Right lobe of liver (tissue), 6 donors: ENCODE results near the gene S1PR3. TPM values are rescaled to one million over a fixed set of nuclear protein-coding genes. Genes with fewer than 3 reads are reported as not detected.

Source experiments
- ATAC-seq, 4 donors: fragments of 200-7000 bp; cut with Tn5 transposase; one replicate each; pipeline ENCODE4 v1.9.1; 2020; ENCODE audit warnings: mild to moderate bottlenecking in 4 of 4, moderate library complexity in 4 of 4
- DNase-seq, 3 donors: peaks; one replicate each; pipeline ENCODE4 v3.0.0-alpha.2; 2020
- H3K27ac ChIP-seq, 3 donors: fragments of 200-600 bp; one replicate each; pipeline ENCODE4 v1.8.0; 2022
- H3K27me3 ChIP-seq, 2 donors: fragments of 200-600 bp; one replicate each; pipeline ENCODE4 v1.8.0; 2022
- H3K36me3 ChIP-seq, 4 donors: fragments of 200-600 bp; sonication (generic) in 1 of 4; one replicate each; pipeline versions ENCODE4 v1.5.1 to v1.8.0; 2017 to 2022; ENCODE audit warnings: control low read depth in 1 of 4
- H3K4me1 ChIP-seq, 4 donors: fragments of 200-600 bp; sonication (generic) in 1 of 4; one replicate each; pipeline versions ENCODE4 v1.5.1 to v1.8.0; 2017 to 2022; ENCODE audit warnings: control low read depth in 1 of 4
- H3K4me3 ChIP-seq, 3 donors: fragments of 200-600 bp; one replicate each; pipeline ENCODE4 v1.8.0; 2022
- H3K9me3 ChIP-seq, 4 donors: fragments of 200-600 bp; sonication (generic) in 1 of 4; one replicate each; pipeline versions ENCODE4 v1.5.1 to v1.8.0; 2017 to 2022; ENCODE audit warnings: control low read depth in 1 of 4
- CTCF ChIP-seq, 4 donors: fragments of 200-600 bp in 3 of 4; fragments of 450-650 bp in 1 of 4; IDR thresholded peaks; one replicate each; pipeline versions ENCODE4 v1.5.1 to v1.8.0; 2016 to 2022; ENCODE audit warnings: antibody characterized with exemption in 4 of 4, mild to moderate bottlenecking in 2 of 4
- POLR2A ChIP-seq: fragments of 450-650 bp; IDR thresholded peaks from one replicate; pipeline ENCODE4 v1.6.1; 2017; ENCODE audit warnings: antibody characterized with exemption, mild to moderate bottlenecking
- WGBS: methylation state at CpG from one replicate; pipeline ENCODE4 v1.1.6; 2018; ENCODE audit warnings: low coverage, low lambda C conversion rate; ENCODE audit not compliant: insufficient coverage; ENCODE audit errors: missing lambda C conversion rate; 5-methylcytosine and 5-hydroxymethylcytosine counted together
- intact Hi-C, 2 donors: fragments of 100-400 bp; cut with DNase I; formaldehyde crosslinking; loops; one replicate each; pipeline versions ENCODE4 v1.11.2 to v1.14.1; 2022
- total RNA-seq, 6 experiments: library from RNA; depleted of rRNA in 2 of 6; stranded (reverse); fragments of >200 nt in 2 of 6; fragmentation: NEBNext Ultra II Directional in 3 of 6; extraction: Animal tissue kit (Norgen Biotek cat#: 25700) in 3 of 6; gene quantifications; one replicate each; pipeline versions ENCODE4 v1.1.0 to v1.2.4, GENCODE V29; 2016 to 2023
- donor health status: DM: no; HTN: yes; CAD: no.
- donor health status: DM: no; HTN: no; CAD: no.
- donor health status: DM: no; HTN: no; CAD: no.
- donor health status: DM: no; HTN: yes; CAD: no.
- donor health status: DM: no; HTN: yes; CAD: no.

The S1PR3 gene
- total RNA-seq, 6 experiments from 2014 or later = 1.0 to 9.5 (median 5.0) TPM

DNA sequence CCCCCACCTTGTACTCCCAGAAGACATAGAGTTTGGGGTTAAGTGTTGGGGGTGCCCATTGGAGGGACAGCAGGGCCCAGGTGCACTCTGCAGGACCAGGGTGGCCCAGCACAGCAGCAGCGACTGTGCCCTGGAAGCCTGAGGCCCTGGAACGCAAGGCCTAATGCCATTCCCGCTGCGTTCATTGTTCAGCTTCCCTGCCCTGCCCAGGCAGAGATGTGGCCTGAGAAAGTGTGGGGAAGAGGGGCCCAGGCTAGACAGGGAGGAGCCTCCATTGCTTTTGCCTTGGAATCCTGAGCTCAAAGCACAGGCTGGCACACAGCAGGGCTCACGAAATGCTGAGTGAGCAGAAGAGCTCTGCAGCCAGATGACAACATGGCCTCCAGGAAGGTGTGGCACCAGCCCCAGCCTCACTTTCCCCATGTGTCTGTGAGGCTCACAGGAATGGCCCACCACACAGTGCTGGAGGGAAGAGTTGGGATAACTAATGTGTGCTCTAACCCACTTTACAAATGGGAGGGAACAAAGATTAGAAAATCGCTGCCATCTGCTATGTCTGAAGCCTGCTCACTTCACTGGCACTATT, 19.4 kb downstream of the S1PR3 start:
- H3K27ac ChIP-seq = no peak overlapping the region
- DNase-seq (no peak), ATAC-seq (no peak)

GRCh38 chr9:89011683-89012082, 20.4 kb downstream of the S1PR3 start:
- DNase-seq = no peak
- intact Hi-C loops = no loop called here
- Histone ChIP-seq H3K36me3 (no peaks in the 10 kb centered on the region), H3K27me3 (no peaks in the 10 kb centered on the region), H3K27ac (no peak overlapping the region), H3K4me3 (no peak overlapping the region), H3K9me3 (no peaks in the 10 kb centered on the region), H3K4me1 (no peaks in the 10 kb centered on the region)
- TF ChIP-seq CTCF (IDR thresholded peaks at IDR 0.05) (no peak), POLR2A (no peak)
- ATAC-seq = no peak
- WGBS = 60% methylated on average over 1 of the region's 2 CpGs

More for the DNA sequence above, 19.4 kb downstream of the S1PR3 start:
- no peaks in the 10 kb centered on the region for H3K27me3 ChIP-seq
- intact Hi-C loops = no loop called here
- H3K4me3 ChIP-seq = no peak overlapping the region
- WGBS = no CpG with 5 or more reads among the region's 6 CpGs
- H3K4me1 ChIP-seq = no peaks in the 10 kb centered on the region
- H3K9me3 ChIP-seq = no peaks in the 10 kb centered on the region
- no peaks in the 10 kb centered on the region for H3K36me3 ChIP-seq
- no peak for TF ChIP-seq POLR2A
- no peak for TF ChIP-seq CTCF (IDR thresholded peaks at IDR 0.05)

GRCh38 chr9:89012294-89013042, 21.2 kb downstream of the S1PR3 start:
- Histone ChIP-seq H3K4me3 (no peak overlapping the region), H3K4me1 (no peaks in the 10 kb centered on the region), H3K27me3 (no peaks in the 10 kb centered on the region), H3K9me3 (no peaks in the 10 kb centered on the region), H3K27ac (no peak overlapping the region), H3K36me3 (no peaks in the 10 kb centered on the region)
- ATAC-seq = no peak
- TF ChIP-seq POLR2A (no peak), CTCF (IDR thresholded peaks at IDR 0.05) (no peak)
- 51% methylated on average over 2 of the region's 13 CpGs for WGBS
- intact Hi-C loops = no loop called here
- DNase-seq = no peak

- Histone ChIP-seq H3K36me3 (no peaks in the 10 kb centered on the region), H3K4me3 (no peak overlapping the region), H3K4me1 (no peaks in the 10 kb centered on the region), H3K27ac (no peak overlapping the region), H3K27me3 (no peaks in the 10 kb centered on the region), H3K9me3 (no peaks in the 10 kb centered on the region)
- TF ChIP-seq POLR2A = no peak
- TF ChIP-seq CTCF (IDR thresholded peaks at IDR 0.05) = no peak
- DNase-seq (no peak), ATAC-seq (peak in 1 of 4 donors; percentile 18)
- intact Hi-C loops = no loop called here
- WGBS = no CpG with 5 or more reads among the region's 1 CpG
Observed at GRCh38 chr9:89013660-89014059, 22.4 kb downstream of the S1PR3 start.
